Breast epithelium (tissue), 3 donors: ENCODE measurements around the gene TEAD2.

ENCODE experiments used
- POLR2A ChIP-seq: fragments of 450-650 bp; IDR thresholded peaks from one replicate; pipeline ENCODE4 v1.6.1; 2016; ENCODE audit warnings: antibody characterized with exemption, mild to moderate bottlenecking, moderate library complexity
- TF ChIP-seq, protein P1 (sequence below), 3 donors: fragments of 450-650 bp; IDR thresholded peaks; one replicate each; pipeline ENCODE4 v1.5.1; 2016 to 2017; ENCODE audit warnings: antibody characterized with exemption in 3 of 3, mild to moderate bottlenecking in 3 of 3, moderate library complexity in 3 of 3

DNA sequence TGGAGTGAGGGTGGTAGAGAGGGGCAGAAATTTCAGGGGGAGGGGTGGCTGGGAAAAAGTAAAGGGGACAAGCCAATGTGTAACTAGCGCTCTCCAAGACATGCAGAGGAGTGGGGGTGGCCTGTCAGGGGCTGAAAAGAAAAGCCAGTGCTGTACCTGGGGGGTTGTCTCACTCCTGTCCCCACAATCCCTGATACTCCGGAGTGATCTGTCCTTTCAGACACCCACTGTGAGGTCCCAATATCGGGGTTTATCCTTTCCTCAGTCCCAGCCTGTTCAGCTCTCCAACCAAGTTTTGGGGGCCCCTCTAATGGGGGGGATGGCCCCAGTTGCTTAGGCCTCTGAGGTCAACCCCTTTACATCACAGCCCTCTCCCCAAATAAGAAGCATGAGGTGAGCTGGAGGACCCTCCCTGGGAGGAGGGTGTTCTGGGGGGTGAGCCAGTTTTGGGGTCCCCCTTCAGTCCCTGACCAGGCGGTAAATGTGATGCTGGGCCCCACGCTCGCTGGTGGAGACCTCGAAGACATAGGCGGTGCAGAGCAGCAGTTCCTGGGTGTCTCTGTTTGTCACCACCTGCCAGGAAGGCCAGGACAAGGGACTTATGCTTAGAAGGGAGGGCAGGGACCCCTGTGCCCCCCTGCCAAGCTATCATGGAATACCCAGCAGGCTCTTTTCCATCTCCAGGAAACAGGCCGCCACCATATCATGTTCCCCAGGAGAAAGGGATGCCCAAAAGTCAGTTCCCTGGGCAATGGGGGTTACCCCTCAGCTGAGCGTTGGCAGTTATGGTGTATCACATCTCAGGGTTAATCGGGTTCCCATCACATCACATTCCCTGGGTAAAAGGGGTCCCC is 21.1 kb downstream of the TEAD2 start:
- TF ChIP-seq, protein P1, sequence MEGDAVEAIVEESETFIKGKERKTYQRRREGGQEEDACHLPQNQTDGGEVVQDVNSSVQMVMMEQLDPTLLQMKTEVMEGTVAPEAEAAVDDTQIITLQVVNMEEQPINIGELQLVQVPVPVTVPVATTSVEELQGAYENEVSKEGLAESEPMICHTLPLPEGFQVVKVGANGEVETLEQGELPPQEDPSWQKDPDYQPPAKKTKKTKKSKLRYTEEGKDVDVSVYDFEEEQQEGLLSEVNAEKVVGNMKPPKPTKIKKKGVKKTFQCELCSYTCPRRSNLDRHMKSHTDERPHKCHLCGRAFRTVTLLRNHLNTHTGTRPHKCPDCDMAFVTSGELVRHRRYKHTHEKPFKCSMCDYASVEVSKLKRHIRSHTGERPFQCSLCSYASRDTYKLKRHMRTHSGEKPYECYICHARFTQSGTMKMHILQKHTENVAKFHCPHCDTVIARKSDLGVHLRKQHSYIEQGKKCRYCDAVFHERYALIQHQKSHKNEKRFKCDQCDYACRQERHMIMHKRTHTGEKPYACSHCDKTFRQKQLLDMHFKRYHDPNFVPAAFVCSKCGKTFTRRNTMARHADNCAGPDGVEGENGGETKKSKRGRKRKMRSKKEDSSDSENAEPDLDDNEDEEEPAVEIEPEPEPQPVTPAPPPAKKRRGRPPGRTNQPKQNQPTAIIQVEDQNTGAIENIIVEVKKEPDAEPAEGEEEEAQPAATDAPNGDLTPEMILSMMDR (IDR thresholded peaks at IDR 0.05): no peak
- TF ChIP-seq POLR2A: no peak
